Endothelial cell of umbilical vein (primary cell): ENCODE data around the gene TMEM154. TPM values are rescaled to one million over a fixed set of nuclear protein-coding genes. Genes with fewer than 3 reads are reported as not detected.

Experiments
- BruUV-seq: library from RNA; stranded (reverse); fragments of 400-500 nt; replicated peaks from 2 replicates; lab custom pipeline; 2021; lab: Mats Ljungman, UMichigan
- CTCF ChIA-PET: fragments of 300-600, 350-600 bp; sonication (Branson Sonifier 250); formaldehyde crosslinking; loops from one replicate; lab custom pipeline; 2021; ENCODE audit warnings: antibody characterized with exemption, inconsistent platforms; lab: Charles Lee
- POLR2A ChIA-PET: fragments of 300-600, 350-600 bp; sonication (Branson Sonifier 250); formaldehyde crosslinking; loops from one replicate; lab custom pipeline; 2021; ENCODE audit warnings: antibody characterized with exemption, inconsistent platforms; lab: Charles Lee
- DNase-seq: peaks from one replicate; pipeline ENCODE4 v3.0.0-alpha.2; 2011; ENCODE audit warnings: low read depth, low spot score
- FAIRE-seq: peaks from 2 replicates; lab custom pipeline; 2011; peaks lifted over from hg19 to GRCh38; lab: Jason Lieb, UNC
- H2AFZ ChIP-seq: 2 replicates; pipeline ENCODE4 v1.6.0; 2012; ENCODE audit warnings: low read depth, low read length, control low read depth, inconsistent platforms
- H3K27ac ChIP-seq: 2 replicates; pipeline ENCODE4 v1.5.1; 2011; ENCODE audit warnings: low read depth, mild to moderate bottlenecking, control low read depth, low read length, moderate library complexity; ENCODE audit not compliant: insufficient read depth
- H3K27me3 ChIP-seq, 2 experiments: 2 replicates each; pipeline versions ENCODE4 v1.6.0 to v1.6.1; 2011; ENCODE audit warnings: low read length in 2 of 2, mixed read lengths in 1 of 2; ENCODE audit not compliant: control insufficient read depth in 2 of 2, insufficient read depth in 2 of 2
- H3K36me3 ChIP-seq, 2 experiments: 2 replicates in 1 of 2; 3 replicates in 1 of 2; pipeline ENCODE4 v1.5.1; 2011; ENCODE audit warnings: low read length in 2 of 2, mild to moderate bottlenecking in 1 of 2, moderate library complexity in 1 of 2; ENCODE audit not compliant: control insufficient read depth in 2 of 2, insufficient read depth in 2 of 2; ENCODE audit errors: extremely low read depth in 1 of 2
- H3K4me1 ChIP-seq: 3 replicates; pipeline ENCODE4 v1.5.1; 2011; ENCODE audit warnings: mild to moderate bottlenecking, low read length; ENCODE audit not compliant: control insufficient read depth, insufficient read depth; ENCODE audit errors: extremely low read depth
- H3K4me2 ChIP-seq: 2 replicates; pipeline ENCODE4 v1.6.1; 2011; ENCODE audit warnings: low read length, control low read depth, mixed read lengths; ENCODE audit not compliant: insufficient read depth
- H3K4me3 ChIP-seq, 3 experiments: fragments of 200-600 bp in 1 of 3; sonication (generic), shearing (Covaris generic) in 1 of 3; replicated peaks in 1 of 3; 2 replicates each; pipeline ENCODE4 v1.5.1; 2011 to 2016; ENCODE audit warnings: control low read depth in 3 of 3, low read length in 3 of 3, mild to moderate bottlenecking in 2 of 3, inconsistent platforms in 1 of 3, low read depth in 1 of 3, moderate library complexity in 1 of 3; ENCODE audit not compliant: insufficient read depth in 1 of 3
- H3K79me2 ChIP-seq: 2 replicates; pipeline ENCODE4 v1.6.0; 2012; ENCODE audit warnings: low read length, inconsistent platforms; ENCODE audit not compliant: control insufficient read depth, insufficient read depth
- H3K9ac ChIP-seq: replicated peaks from 2 replicates; pipeline ENCODE3; 2011; ENCODE audit warnings: low read length, control low read depth; ENCODE audit not compliant: insufficient read depth; ENCODE audit errors: extremely low read depth
- H3K9me1 ChIP-seq: replicated peaks from 3 replicates; pipeline ENCODE4 v1.6.0; 2011; ENCODE audit warnings: mild to moderate bottlenecking, low read length; ENCODE audit not compliant: control insufficient read depth, insufficient read depth; ENCODE audit errors: extremely low read depth
- H3K9me3 ChIP-seq: replicated peaks from 2 replicates; pipeline ENCODE4 v1.5.1; 2012; ENCODE audit warnings: low read length, inconsistent platforms; ENCODE audit not compliant: control insufficient read depth, insufficient read depth
- H4K20me1 ChIP-seq: replicated peaks from 2 replicates; pipeline ENCODE3; 2011; ENCODE audit warnings: mild to moderate bottlenecking, low read length; ENCODE audit not compliant: control insufficient read depth, insufficient read depth; ENCODE audit errors: extremely low read depth
- EZH2 ChIP-seq: IDR thresholded peaks from 2 replicates; pipeline ENCODE4 v1.6.1; 2012; ENCODE audit warnings: borderline replicate concordance, low read depth, mild to moderate bottlenecking, moderate library complexity, low read length, inconsistent platforms; ENCODE audit not compliant: severe bottlenecking
- FOS ChIP-seq: IDR thresholded peaks from 2 replicates; pipeline ENCODE4 v1.6.1; 2011; ENCODE audit warnings: mild to moderate bottlenecking, low read length, moderate library complexity, borderline replicate concordance; ENCODE audit not compliant: insufficient read depth
- GATA2 ChIP-seq: IDR thresholded peaks from 2 replicates; pipeline ENCODE4 v1.7.0; 2011; ENCODE audit warnings: low read depth, mild to moderate bottlenecking, moderate library complexity, mixed read lengths, low read length; ENCODE audit not compliant: insufficient read length, insufficient read depth
- JUN ChIP-seq: IDR thresholded peaks from 2 replicates; pipeline ENCODE4 v1.6.1; 2011; ENCODE audit warnings: borderline replicate concordance, low read depth; ENCODE audit not compliant: insufficient read length, insufficient read depth
- MYC ChIP-seq: IDR thresholded peaks from one replicate; pipeline ENCODE4 v1.6.1; 2011; ENCODE audit warnings: mild to moderate bottlenecking, low read depth, low read length
- POLR2A ChIP-seq: IDR thresholded peaks from 2 replicates; pipeline ENCODE4 v1.6.1; 2012; ENCODE audit warnings: low read depth, mild to moderate bottlenecking, control low read depth, low read length
- dilution Hi-C: fragments of 300-500 bp; cut with MboI; formaldehyde crosslinking; loops from one replicate; pipeline ENCODE4 v1.15.0; 2019; ENCODE audit warnings: low sequenced_read_pairs; ENCODE audit not compliant: extremely low pct_ligation_motif_present
- intact Hi-C: fragments of 100-400 bp; cut with micrococcal nuclease; formaldehyde crosslinking; loops from one replicate; pipeline ENCODE4 v1.10.0; 2022
- polyA plus RNA-seq, 4 experiments: library from polyadenylated mRNA; depleted of rRNA in 3 of 4; stranded (reverse) in 3 of 4; unstranded in 1 of 4; fragments of >200 nt; gene quantifications; 2 replicates each; pipeline versions ENCODE4 v1.2.1 to v1.2.3, GENCODE V29; 2011 to 2012; ENCODE audit warnings: missing spikeins in 1 of 4
- total RNA-seq: library from RNA; stranded (reverse); gene quantifications from 2 replicates; pipeline ENCODE4 v1.2.3, GENCODE V29; 2021
- TF ChIP-seq, protein P1 (sequence below), 2 donors: IDR thresholded peaks; 1 replicate in 1 of 2; 2 replicates in 1 of 2; pipeline ENCODE4 v1.5.1; 2011; ENCODE audit warnings: low read length in 2 of 2, mild to moderate bottlenecking in 2 of 2, moderate library complexity in 2 of 2, control low read depth in 1 of 2, inconsistent platforms in 1 of 2, low read depth in 1 of 2; ENCODE audit not compliant: insufficient read depth in 1 of 2; ENCODE audit errors: extremely low read depth in 1 of 2

Gene TMEM154
- total and polyA plus RNA-seq, 2 donors (not counting 3 experiments of a cell fraction or from before 2014, with no cell fraction given) = 5.4 to 50.0 TPM

DNA sequence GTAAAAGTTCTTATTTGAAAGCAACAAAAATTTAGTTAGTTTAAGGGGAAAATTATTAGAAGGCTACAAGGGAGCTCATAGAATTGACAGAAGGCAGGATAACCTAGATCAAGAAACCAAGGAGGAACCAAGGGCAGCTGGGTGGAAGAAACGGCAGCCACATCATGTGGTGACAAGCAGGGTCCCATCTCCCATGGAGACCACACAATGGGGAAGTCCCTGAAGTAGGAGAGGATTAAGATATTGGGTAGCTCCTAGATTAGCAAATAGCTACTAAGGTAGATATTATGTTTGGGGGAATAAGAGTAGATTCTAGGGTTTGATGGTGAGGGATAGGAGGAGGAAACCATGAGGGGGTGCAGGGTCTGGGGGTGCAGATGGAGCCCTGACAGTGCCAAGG, 48.0 kb upstream of the TMEM154 start:
- H2AFZ ChIP-seq = no peak overlapping the region
- no peak for FAIRE-seq
- H3K79me2 ChIP-seq = no peaks in the 10 kb centered on the region
- no peak overlapping the region for H3K4me3 ChIP-seq
- no peaks in the 10 kb centered on the region for H3K4me1 ChIP-seq
- no peak overlapping the region for H3K4me2 ChIP-seq
- dilution Hi-C loops = no loop called here
- no peak overlapping the region for H3K9ac ChIP-seq
- H4K20me1 ChIP-seq = no peaks in the 10 kb centered on the region
- no peak for DNase-seq
- H3K9me1 ChIP-seq = no peaks in the 10 kb centered on the region
- ChIA-PET CTCF (interaction anchor here (0.9 kb wide), 1 partner anchor 226 kb away, joined by 4 read pairs; no protein-coding TSS in a partner anchor), POLR2A (no interaction called here)
- no peaks in the 10 kb centered on the region for H3K9me3 ChIP-seq
- TF ChIP-seq FOS = no peak
- TF ChIP-seq, protein P1, sequence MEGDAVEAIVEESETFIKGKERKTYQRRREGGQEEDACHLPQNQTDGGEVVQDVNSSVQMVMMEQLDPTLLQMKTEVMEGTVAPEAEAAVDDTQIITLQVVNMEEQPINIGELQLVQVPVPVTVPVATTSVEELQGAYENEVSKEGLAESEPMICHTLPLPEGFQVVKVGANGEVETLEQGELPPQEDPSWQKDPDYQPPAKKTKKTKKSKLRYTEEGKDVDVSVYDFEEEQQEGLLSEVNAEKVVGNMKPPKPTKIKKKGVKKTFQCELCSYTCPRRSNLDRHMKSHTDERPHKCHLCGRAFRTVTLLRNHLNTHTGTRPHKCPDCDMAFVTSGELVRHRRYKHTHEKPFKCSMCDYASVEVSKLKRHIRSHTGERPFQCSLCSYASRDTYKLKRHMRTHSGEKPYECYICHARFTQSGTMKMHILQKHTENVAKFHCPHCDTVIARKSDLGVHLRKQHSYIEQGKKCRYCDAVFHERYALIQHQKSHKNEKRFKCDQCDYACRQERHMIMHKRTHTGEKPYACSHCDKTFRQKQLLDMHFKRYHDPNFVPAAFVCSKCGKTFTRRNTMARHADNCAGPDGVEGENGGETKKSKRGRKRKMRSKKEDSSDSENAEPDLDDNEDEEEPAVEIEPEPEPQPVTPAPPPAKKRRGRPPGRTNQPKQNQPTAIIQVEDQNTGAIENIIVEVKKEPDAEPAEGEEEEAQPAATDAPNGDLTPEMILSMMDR (IDR thresholded peaks at IDR 0.05; ENCODE audit: extremely low read depth in 1 of 2, insufficient read depth in 1 of 2, low read depth in 1 of 2, low read length in 2 of 2) = no peak
- no peak for TF ChIP-seq JUN
- TF ChIP-seq MYC = no peak
- TF ChIP-seq GATA2 = no peak
- no peak for TF ChIP-seq POLR2A
- no peak for TF ChIP-seq EZH2
- intact Hi-C loops = no loop called here
- H3K27ac ChIP-seq = no peak overlapping the region
- no TSS peak for BruUV-seq
- H3K36me3 ChIP-seq = no peaks in the 10 kb centered on the region
- peaks cover 5 to 10% of the 10 kb centered on the region in 2 experiments for H3K27me3 ChIP-seq
